SK-N-SH (cell line): Measurements from ENCODE around the gene ZSCAN10. TPM values are rescaled to one million over a fixed set of nuclear protein-coding genes. Genes with fewer than 3 reads are reported as not detected.

Experiments used
- CTCF ChIA-PET: fragments of 300-600, 350-600 bp; formaldehyde crosslinking; extraction: SDS; loops from one replicate; lab custom pipeline; 2021; lab: Yijun Ruan, JAX
- POLR2A ChIA-PET: fragments of 350-600 bp; sonication (Branson Sonifier 250); formaldehyde crosslinking; extraction: SDS; loops from one replicate; lab custom pipeline; 2020; ENCODE audit warnings: antibody characterized with exemption, inconsistent platforms; lab: Yijun Ruan, JAX
- DNase-seq: peaks from one replicate; pipeline ENCODE4 v3.0.0; 2012
- H2AFZ ChIP-seq: fragments of 200-600 bp; sonication (generic); 2 replicates; pipeline ENCODE4 v1.8.1; 2016; ENCODE audit warnings: antibody characterized with exemption, mild to moderate bottlenecking, low read depth
- H3F3A ChIP-seq: fragments of 200-600 bp; sonication (generic); replicated peaks from 2 replicates; pipeline ENCODE3; 2016; ENCODE audit warnings: antibody characterized with exemption, mild to moderate bottlenecking; ENCODE audit not compliant: insufficient read depth
- H3K27ac ChIP-seq, 2 experiments: fragments of 200-500 bp in 1 of 2; fragments of 200-600 bp in 1 of 2; sonication (Bioruptor generic) in 1 of 2; sonication (generic), shearing (Covaris generic) in 1 of 2; 2 replicates each; pipeline versions ENCODE4 v1.5.1 to v1.6.1; 2014 to 2016; ENCODE audit warnings: low read depth in 2 of 2, inconsistent platforms in 1 of 2, low read length in 1 of 2, mild to moderate bottlenecking in 1 of 2, mixed read lengths in 1 of 2
- H3K27me3 ChIP-seq: fragments of 200-600 bp; sonication (generic), shearing (Covaris generic); 2 replicates; pipeline ENCODE4 v1.6.1; 2016; ENCODE audit warnings: mixed run types; ENCODE audit not compliant: insufficient read depth
- H3K36me3 ChIP-seq, 2 experiments: fragments of 200-500 bp in 1 of 2; fragments of 200-600 bp in 1 of 2; sonication (Bioruptor generic) in 1 of 2; sonication (generic) in 1 of 2; replicated peaks in 1 of 2; 2 replicates each; pipeline versions ENCODE3 to v1.5.1; 2014 to 2016; ENCODE audit warnings: low read length in 1 of 2, mild to moderate bottlenecking in 1 of 2; ENCODE audit not compliant: insufficient read depth in 2 of 2, control insufficient read depth in 1 of 2
- H3K4me1 ChIP-seq, 2 experiments: fragments of 200-500 bp in 1 of 2; fragments of 200-600 bp in 1 of 2; sonication (Bioruptor generic) in 1 of 2; sonication (generic), shearing (Covaris generic) in 1 of 2; 2 replicates each; pipeline versions ENCODE4 v1.5.1 to v1.6.1; 2014 to 2016; ENCODE audit warnings: low read depth in 1 of 2, low read length in 1 of 2, mixed run types in 1 of 2; ENCODE audit not compliant: insufficient read depth in 2 of 2, control insufficient read depth in 1 of 2
- H3K4me2 ChIP-seq: fragments of 200-600 bp; sonication (generic), shearing (Covaris generic); 2 replicates; pipeline ENCODE4 v1.6.1; 2017; ENCODE audit warnings: mixed run types
- H3K4me3 ChIP-seq, 2 experiments: fragments of 200-500 bp in 1 of 2; fragments of 200-600 bp in 1 of 2; sonication (Bioruptor generic) in 1 of 2; sonication (generic), shearing (Covaris generic) in 1 of 2; 2 replicates each; pipeline versions ENCODE4 v1.5.1 to v1.8.1; 2014 to 2016; ENCODE audit warnings: low read depth in 2 of 2, inconsistent platforms in 1 of 2, low read length in 1 of 2, mild to moderate bottlenecking in 1 of 2, mixed read lengths in 1 of 2, moderate library complexity in 1 of 2
- H3K79me2 ChIP-seq: fragments of 200-600 bp; sonication (generic); 2 replicates; pipeline ENCODE4 v1.8.1; 2017; ENCODE audit warnings: mild to moderate bottlenecking; ENCODE audit not compliant: insufficient read depth
- H3K9ac ChIP-seq: fragments of 200-600 bp; sonication (generic); 2 replicates; pipeline ENCODE4 v1.6.1; 2017; ENCODE audit warnings: mixed run types
- H3K9me2 ChIP-seq: fragments of 200-600 bp; sonication (generic); 2 replicates; pipeline ENCODE4 v1.6.1; 2017; ENCODE audit warnings: mixed run types
- H3K9me3 ChIP-seq: fragments of 200-600 bp; sonication (generic); 2 replicates; pipeline ENCODE4 v1.6.1; 2017; ENCODE audit warnings: mixed run types, mild to moderate bottlenecking, moderate library complexity
- H4K20me1 ChIP-seq: fragments of 200-600 bp; sonication (generic); 2 replicates; pipeline ENCODE4 v1.6.1; 2017; ENCODE audit warnings: mild to moderate bottlenecking, mixed run types; ENCODE audit not compliant: insufficient read depth
- CHD2 ChIP-seq: fragments of 150-350 bp; IDR thresholded peaks from 2 replicates; pipeline ENCODE4 v1.6.1; 2018; ENCODE audit warnings: low read length; ENCODE audit not compliant: partially characterized antibody
- CTCF ChIP-seq: fragments of 200-600 bp; sonication (generic); IDR thresholded peaks from 2 replicates; pipeline ENCODE4 v1.6.1; 2017; ENCODE audit warnings: antibody characterized with exemption, mild to moderate bottlenecking, moderate library complexity
- ELF1 ChIP-seq: IDR thresholded peaks from 2 replicates; pipeline ENCODE4 v1.4.0; 2012
- FOSL2 ChIP-seq: IDR thresholded peaks from 2 replicates; pipeline ENCODE4 v1.4.0; 2012; ENCODE audit warnings: low read depth, mild to moderate bottlenecking, moderate library complexity, borderline replicate concordance
- GABPA ChIP-seq: IDR thresholded peaks from 2 replicates; pipeline ENCODE4 v1.4.0; 2012; ENCODE audit warnings: low read depth, mild to moderate bottlenecking
- JUND ChIP-seq: IDR thresholded peaks from 2 replicates; pipeline ENCODE4 v1.4.0; 2012
- MEF2A ChIP-seq: IDR thresholded peaks from 2 replicates; pipeline ENCODE4 v1.4.0; 2012; ENCODE audit warnings: low read depth, borderline replicate concordance
- MXI1 ChIP-seq: IDR thresholded peaks from 2 replicates; pipeline ENCODE4 v1.6.1; 2012; ENCODE audit warnings: mild to moderate bottlenecking, low read depth, low read length, improper control_type of control experiment
- NRF1 ChIP-seq: IDR thresholded peaks from 2 replicates; pipeline ENCODE4 v1.6.1; 2012; ENCODE audit warnings: low read depth, mild to moderate bottlenecking, low read length
- PBX3 ChIP-seq: IDR thresholded peaks from 2 replicates; pipeline ENCODE4; 2012
- RAD21 ChIP-seq: IDR thresholded peaks from 2 replicates; pipeline ENCODE4 v1.6.1; 2012; ENCODE audit warnings: mild to moderate bottlenecking, low read length
- RCOR1 ChIP-seq: fragments of 150-350 bp; IDR thresholded peaks from 2 replicates; pipeline ENCODE4 v1.6.1; 2017; ENCODE audit warnings: antibody characterized with exemption, low read length
- REST ChIP-seq: IDR thresholded peaks from 2 replicates; pipeline ENCODE4 v1.6.1; 2012; ENCODE audit warnings: mild to moderate bottlenecking, low read depth, low read length, moderate library complexity
- RFX5 ChIP-seq: IDR thresholded peaks from 2 replicates; pipeline ENCODE4 v1.6.1; 2012; ENCODE audit warnings: mild to moderate bottlenecking, improper control_type of control experiment, low read length
- SIN3A ChIP-seq: IDR thresholded peaks from 2 replicates; pipeline ENCODE4 v1.6.1; 2012; ENCODE audit warnings: low read depth, mild to moderate bottlenecking, low read length, moderate library complexity, borderline replicate concordance
- SMC3 ChIP-seq: IDR thresholded peaks from 2 replicates; pipeline ENCODE4 v1.6.1; 2012; ENCODE audit warnings: low read depth, low read length, improper control_type of control experiment
- TCF12 ChIP-seq: IDR thresholded peaks from 2 replicates; pipeline ENCODE4 v1.4.0; 2012
- TEAD4 ChIP-seq: IDR thresholded peaks from 2 replicates; pipeline ENCODE4 v1.4.0; 2012; ENCODE audit warnings: mild to moderate bottlenecking, borderline replicate concordance; ENCODE audit not compliant: insufficient read depth
- WGBS: methylation state at CpG from one replicate; pipeline ENCODE4 v1.1.6; 2017; ENCODE audit warnings: low lambda C conversion rate; 5-methylcytosine and 5-hydroxymethylcytosine counted together
- polyA plus RNA-seq, 3 experiments: library from polyadenylated mRNA; depleted of rRNA; stranded (reverse); fragments of >200 nt; gene quantifications; 2 replicates each; pipeline ENCODE4 v1.2.3, GENCODE V29; 2012

The ZSCAN10 gene
- polyA plus RNA-seq, 1 of the 3 experiments (the other 2 are of a cell fraction) = 0.05 TPM

GRCh38 chr16:3062553-3062952, 36.5 kb downstream of the ZSCAN10 start (continued):
- no peak for TF ChIP-seq REST
- no peak for TF ChIP-seq TCF12
- no peak for TF ChIP-seq JUND
- TF ChIP-seq NRF1 = no peak
- TF ChIP-seq CHD2 = no peak

- Histone ChIP-seq H2AFZ (no peak overlapping the region), H3K9me2 (no peaks in the 10 kb centered on the region), H4K20me1 (no peaks in the 10 kb centered on the region), H3K4me1 (peaks cover 0 to 12% of the 10 kb centered on the region in 2 experiments; a peak in 1 of 4 replicates), H3K27ac (no peak overlapping the region), H3K4me2 (no peak overlapping the region), H3K4me3 (no peak overlapping the region), H3K9me3 (no peaks in the 10 kb centered on the region), H3K79me2 (no peaks in the 10 kb centered on the region), H3K9ac (no peak overlapping the region), H3K27me3 (no peaks in the 10 kb centered on the region), H3K36me3 (no peaks in the 10 kb centered on the region), H3F3A (no peaks in the 10 kb centered on the region)
- TF ChIP-seq MXI1 = no peak
- no peak for TF ChIP-seq TEAD4
- no peak for TF ChIP-seq ELF1
- no peak for TF ChIP-seq RFX5
- no peak for TF ChIP-seq PBX3
- no peak for TF ChIP-seq FOSL2
- TF ChIP-seq CTCF = no peak
- TF ChIP-seq SMC3 = no peak
- no peak for TF ChIP-seq SIN3A
- TF ChIP-seq RAD21 = no peak
- TF ChIP-seq MEF2A = no peak
- no peak for TF ChIP-seq GABPA
- no peak for TF ChIP-seq RCOR1
- DNase-seq = no peak
- 85% methylated on average over 14 of the region's 14 CpGs for WGBS
- ChIA-PET CTCF (interaction anchor here (1.0 to 4.1 kb wide), 15 partner anchors 12 to 110 kb away, joined by 3 to 63 read pairs (median 23); partner anchors contain the start of genes ZNF213 and ZSCAN10), POLR2A (no interaction called here)
Measured at GRCh38 chr16:3060339-3061127, 38.6 kb downstream of the ZSCAN10 start.
